Common myeloid progenitor, CD34-positive (primary cell): Measurements from ENCODE around the gene TVP23B.
A peak's percentile ranks its signal among the peaks of the same experiment; 100 is the strongest.
"Not testable (repeated sequence)": the region's sequence is repeated elsewhere in the genome, so short reads cannot be mapped to it uniquely, and the experiment has no call there.

Experiments used
- CTCF ChIA-PET: fragments of 350-600 bp; sonication (Branson Sonifier 250); formaldehyde crosslinking; loops from one replicate; lab custom pipeline; 2021; ENCODE audit warnings: antibody characterized with exemption; lab: Charles Lee
- POLR2A ChIA-PET: fragments of 350-600 bp; sonication (Branson Sonifier 250); formaldehyde crosslinking; loops from one replicate; lab custom pipeline; 2021; ENCODE audit warnings: antibody characterized with exemption; lab: Charles Lee
- DNase-seq, 3 donors: peaks; one replicate each; pipeline versions ENCODE4 v3.0.0 to v3.0.0-alpha.2; 2013
- H3K27ac ChIP-seq, 2 experiments: 1 replicate in 1 of 2; 2 replicates in 1 of 2; pipeline ENCODE4 v1.7.0; 2013; ENCODE audit warnings: inconsistent platforms in 2 of 2, low read length in 2 of 2, mild to moderate bottlenecking in 2 of 2, low read depth in 1 of 2, moderate library complexity in 1 of 2; ENCODE audit not compliant: severe bottlenecking in 2 of 2, insufficient read depth in 1 of 2, poor library complexity in 1 of 2
- H3K27me3 ChIP-seq, 5 experiments: replicated peaks in 2 of 5; 1 replicate in 3 of 5; 2 replicates in 2 of 5; pipeline versions ENCODE4 v1.6.1 to v1.7.0; 2013; ENCODE audit warnings: low read length in 4 of 5, mild to moderate bottlenecking in 2 of 5, moderate library complexity in 2 of 5, inconsistent platforms in 1 of 5; ENCODE audit not compliant: insufficient read depth in 5 of 5, control insufficient read depth in 4 of 5
- H3K36me3 ChIP-seq, 4 experiments: 1 replicate in 2 of 4; 2 replicates in 2 of 4; pipeline versions ENCODE4 v1.6.1 to v1.7.0; 2013; ENCODE audit warnings: low read length in 3 of 4, control low read depth in 1 of 4, mild to moderate bottlenecking in 1 of 4; ENCODE audit not compliant: control insufficient read depth in 4 of 4, insufficient read depth in 4 of 4
- H3K4me1 ChIP-seq, 4 experiments: 1 replicate in 3 of 4; 2 replicates in 1 of 4; pipeline versions ENCODE4 v1.6.1 to v1.7.1; 2013; ENCODE audit warnings: low read length in 3 of 4, mild to moderate bottlenecking in 3 of 4, control low read depth in 1 of 4, inconsistent platforms in 1 of 4, moderate library complexity in 1 of 4; ENCODE audit not compliant: control insufficient read depth in 4 of 4, insufficient read depth in 4 of 4; ENCODE audit errors: control extremely low read depth in 1 of 4
- H3K4me3 ChIP-seq, 7 experiments: 1 replicate in 4 of 7; 2 replicates in 3 of 7; pipeline versions ENCODE4 v1.5.1 to v1.7.0; 2013; ENCODE audit warnings: mild to moderate bottlenecking in 7 of 7, low read length in 6 of 7, moderate library complexity in 6 of 7, inconsistent platforms in 2 of 7, low read depth in 2 of 7, control low read depth in 1 of 7; ENCODE audit not compliant: insufficient read depth in 4 of 7, control insufficient read depth in 1 of 7; ENCODE audit errors: extremely low read depth in 1 of 7
- H3K9me3 ChIP-seq, 5 experiments: 1 replicate in 4 of 5; 2 replicates in 1 of 5; pipeline versions ENCODE4 v1.6.1 to v1.7.1; 2013; ENCODE audit warnings: low read length in 4 of 5, mild to moderate bottlenecking in 2 of 5, inconsistent platforms in 1 of 5, low read depth in 1 of 5, moderate library complexity in 1 of 5; ENCODE audit not compliant: control insufficient read depth in 4 of 5, insufficient read depth in 2 of 5; ENCODE audit errors: control extremely low read depth in 1 of 5
- WGBS: methylation state at CpG from one replicate; pipeline ENCODE4 v1.1.5; 2013; ENCODE audit not compliant: insufficient coverage; 5-methylcytosine and 5-hydroxymethylcytosine counted together

The TVP23B gene

DNA sequence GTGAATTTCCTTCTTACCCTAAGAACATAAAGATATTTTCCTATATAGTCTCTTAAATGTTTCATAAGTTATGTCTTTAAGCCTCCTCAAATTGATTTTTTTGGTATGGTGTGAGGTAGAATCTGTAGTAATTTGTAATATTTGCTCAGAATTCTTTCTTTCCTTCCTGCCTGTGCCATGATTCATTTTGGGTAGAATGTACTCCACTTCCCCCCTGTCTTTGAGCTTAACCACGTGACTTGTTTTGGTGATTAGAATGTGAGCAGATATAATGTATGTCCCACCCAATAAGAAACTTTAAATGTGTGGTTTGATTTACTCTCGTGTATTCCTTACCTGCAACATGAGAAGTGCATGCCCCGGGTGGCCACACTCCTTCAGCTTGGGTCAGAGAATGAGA is 40.4 kb downstream of the TVP23B start:
- POLR2A ChIA-PET, H3K36me3 ChIP-seq, H3K27ac ChIP-seq, H3K4me3 ChIP-seq, CTCF ChIA-PET, H3K9me3 ChIP-seq, H3K27me3 ChIP-seq: not testable (repeated sequence)
- peaks cover 2 to 15% (median 7%) of the 10 kb centered on the region in 4 experiments for H3K4me1 ChIP-seq
- no CpG with 5 or more reads among the region's 3 CpGs for WGBS
- peak in 1 of 3 donors; percentile 4 for DNase-seq

DNA sequence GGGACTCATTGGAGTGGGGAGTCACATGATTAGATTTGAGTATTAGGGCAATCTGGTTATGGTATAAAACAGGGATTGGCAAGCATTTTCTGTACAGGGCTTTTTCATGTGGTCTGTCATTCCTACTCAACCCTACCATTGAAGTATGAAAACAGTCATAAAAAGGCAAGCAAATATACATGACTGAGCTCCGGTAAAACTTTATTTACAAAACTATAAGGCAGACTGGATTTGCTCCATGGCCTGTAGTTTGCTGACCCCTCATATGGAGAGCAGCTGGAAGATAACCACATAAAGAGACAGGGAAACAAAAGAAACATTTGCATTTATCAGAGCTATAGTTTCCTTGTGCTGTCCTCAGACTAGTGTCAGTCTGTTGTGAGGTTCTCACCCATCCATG is 46.6 kb downstream of the TVP23B start:
- H3K9me3 ChIP-seq, DNase-seq, H3K27ac ChIP-seq, H3K27me3 ChIP-seq, CTCF ChIA-PET, H3K4me3 ChIP-seq, H3K36me3 ChIP-seq, H3K4me1 ChIP-seq, POLR2A ChIA-PET: not testable (repeated sequence)
- WGBS = no CpG with 5 or more reads among the region's 1 CpG

DNA sequence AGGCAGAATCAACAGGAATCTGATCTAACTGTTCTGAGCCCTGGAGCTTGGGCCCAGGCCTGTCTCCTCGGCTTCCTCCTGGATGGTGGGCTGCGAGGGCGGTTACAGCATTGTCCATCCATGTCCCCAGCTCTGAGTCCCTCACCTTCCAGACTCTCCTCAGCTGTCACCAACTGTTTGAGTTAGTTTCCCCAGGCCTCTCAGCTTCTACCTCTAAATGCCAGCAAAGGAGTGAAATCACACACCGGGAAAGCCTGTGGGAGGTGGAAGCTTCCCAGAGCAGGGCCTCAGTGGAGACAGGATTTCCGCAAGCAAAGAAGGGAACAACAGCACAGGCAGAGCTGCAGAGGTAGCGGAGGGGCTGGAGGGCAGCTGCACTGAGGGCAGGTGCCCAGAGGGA is 67.5 kb downstream of the TVP23B start:
- no peak overlapping the region for H3K27ac ChIP-seq
- DNase-seq = no peak

DNA sequence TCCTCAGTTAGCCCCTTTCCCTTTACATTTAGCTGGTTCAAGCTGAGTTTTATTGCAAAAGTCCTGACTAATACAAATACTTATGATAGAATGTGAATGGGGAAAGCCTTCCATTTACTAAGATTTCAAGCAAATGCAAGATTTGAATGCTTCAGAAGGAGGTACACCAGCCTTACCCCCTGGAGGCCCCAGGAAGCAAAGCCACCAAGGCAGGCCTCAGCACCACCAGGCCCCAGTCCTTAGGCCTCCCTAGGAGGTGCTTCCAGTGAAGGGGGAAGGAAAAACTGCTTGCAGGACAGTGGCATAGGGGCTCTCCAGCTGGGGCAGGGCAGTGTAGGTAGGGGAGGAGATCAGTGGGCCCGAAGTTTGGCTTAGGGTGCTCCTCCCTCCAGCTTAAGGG is 69.7 kb downstream of the TVP23B start:
- Histone ChIP-seq H3K36me3 (no peaks in the 10 kb centered on the region), H3K27me3 (no peaks in the 10 kb centered on the region), H3K27ac (no peak overlapping the region), H3K4me1 (peaks cover 0 to 10% (median 4%) of the 10 kb centered on the region in 4 experiments), H3K4me3 (no peak overlapping the region), H3K9me3 (no peaks in the 10 kb centered on the region)
- no peak for DNase-seq
- ChIA-PET CTCF (no interaction called here), POLR2A (interaction anchor here (0.9 kb wide), 1 partner anchor 102 kb away, joined by 3 read pairs; the partner anchor contains the start of gene SLC5A10)
- 100% methylated on average over 1 of the region's 1 CpG for WGBS

More for the DNA sequence above, 67.5 kb downstream of the TVP23B start:
- Histone ChIP-seq H3K9me3 (no peaks in the 10 kb centered on the region), H3K4me1 (peaks cover 0 to 4% (median 0%) of the 10 kb centered on the region in 4 experiments), H3K36me3 (no peaks in the 10 kb centered on the region), H3K4me3 (no peak overlapping the region), H3K27me3 (no peaks in the 10 kb centered on the region)
- 95% methylated on average over 6 of the region's 6 CpGs for WGBS
- ChIA-PET CTCF (interaction anchor here (0.6 kb wide), 1 partner anchor 41 kb away, joined by 3 read pairs; no protein-coding TSS in a partner anchor), POLR2A (no interaction called here)

DNA sequence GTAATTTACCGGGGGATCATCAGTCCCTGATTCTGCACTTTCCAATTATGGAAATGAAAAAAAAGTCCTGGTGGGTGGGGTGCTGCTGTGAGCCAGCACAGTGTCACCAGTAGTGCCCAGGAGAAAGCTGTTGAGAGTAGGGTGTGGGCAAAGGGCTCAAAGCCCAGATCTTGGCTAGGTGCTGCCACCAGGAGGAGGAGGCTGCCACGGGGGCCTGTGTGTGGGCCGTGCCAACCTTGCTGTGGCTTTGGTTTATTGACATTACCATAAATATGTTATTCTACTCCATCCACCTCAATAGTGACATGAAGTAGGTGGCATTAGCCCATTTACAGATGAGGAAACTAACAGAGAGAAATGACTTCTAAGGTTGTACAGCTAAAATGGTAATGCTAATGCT is 70.2 kb downstream of the TVP23B start:
- H3K4me1 ChIP-seq = peaks cover under 1 to 12% (median 7%) of the 10 kb centered on the region in 4 experiments
- POLR2A ChIA-PET = interaction anchor here (0.6 kb wide), 1 partner anchor 544 kb away, joined by 3 read pairs; no protein-coding TSS in a partner anchor
- H3K27ac ChIP-seq = no peak overlapping the region
- H3K36me3 ChIP-seq = no peaks in the 10 kb centered on the region
- 100% methylated on average over 1 of the region's 3 CpGs for WGBS
- no peak overlapping the region for H3K4me3 ChIP-seq
- H3K27me3 ChIP-seq = no peaks in the 10 kb centered on the region
- CTCF ChIA-PET = no interaction called here
- DNase-seq = peak in 2 of 3 donors; percentile 24 to 33
- no peaks in the 10 kb centered on the region for H3K9me3 ChIP-seq

DNA sequence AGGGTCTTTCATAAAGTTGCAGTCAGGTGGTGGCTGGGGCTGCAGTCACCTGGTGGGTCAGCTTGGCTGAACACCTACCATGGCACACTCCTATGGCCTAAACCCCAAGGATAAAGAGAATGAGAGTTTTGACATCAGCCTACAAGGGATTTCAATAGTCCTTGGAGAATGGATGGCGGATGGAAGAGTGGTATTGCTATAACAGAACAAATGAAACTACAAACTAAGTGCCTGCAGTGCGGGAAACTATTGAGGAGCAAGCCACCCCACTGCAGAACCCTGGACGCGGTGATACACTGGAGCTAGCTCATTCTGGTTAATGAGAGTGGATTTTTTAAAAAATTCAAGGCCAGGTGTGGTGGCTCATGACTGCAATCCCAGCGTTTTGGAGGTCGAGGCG is 74.0 kb downstream of the TVP23B start:
- CTCF ChIA-PET = interaction anchor here (1.5 kb wide), 1 partner anchor 23 kb away, joined by 3 read pairs; no protein-coding TSS in a partner anchor
- POLR2A ChIA-PET = no interaction called here
- Histone ChIP-seq H3K4me3 (no peak overlapping the region), H3K36me3 (no peaks in the 10 kb centered on the region), H3K27me3 (no peaks in the 10 kb centered on the region), H3K9me3 (no peaks in the 10 kb centered on the region), H3K27ac (no peak overlapping the region), H3K4me1 (peaks cover 19 to 27% (median 23%) of the 10 kb centered on the region in 4 experiments)
- DNase-seq = no peak
- 91% methylated on average over 5 of the region's 7 CpGs for WGBS

DNA sequence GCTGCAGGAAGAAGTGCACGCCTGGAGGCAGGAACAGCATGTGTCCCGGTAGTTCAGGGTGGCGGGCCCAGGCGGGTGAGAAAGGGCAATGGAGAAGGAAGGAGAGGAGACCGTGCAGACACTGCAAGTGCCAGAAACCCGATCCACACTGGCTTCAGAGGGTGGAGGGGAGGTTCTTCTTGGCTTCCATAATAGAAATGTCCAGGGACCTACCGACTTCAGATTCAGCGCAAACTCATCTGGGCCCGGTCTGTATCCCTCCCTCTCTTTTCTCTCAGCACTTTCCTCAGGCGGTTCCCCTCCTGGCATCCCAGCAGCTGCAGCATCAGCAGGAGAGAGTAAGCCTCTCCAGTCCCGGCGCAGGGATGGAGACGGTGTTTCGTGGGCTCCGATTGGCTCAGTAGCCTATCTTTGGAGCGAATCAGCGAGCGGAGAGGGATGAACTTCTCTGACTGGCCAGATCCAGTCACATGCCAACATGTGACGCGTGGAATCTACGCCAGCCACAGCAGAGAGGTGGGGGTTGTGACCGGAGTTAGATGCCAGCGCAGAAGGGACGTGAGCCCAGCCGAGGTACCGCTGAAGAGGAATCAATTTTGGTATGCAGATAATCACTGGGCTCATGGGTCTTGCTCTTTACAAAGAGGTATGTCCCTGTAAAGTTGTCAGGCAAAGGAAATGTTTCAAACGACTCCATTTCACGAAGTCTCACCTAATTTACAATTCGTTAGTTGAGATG is 75.0 kb downstream of the TVP23B start:
- 0% methylated on average over 26 of the region's 29 CpGs for WGBS
- POLR2A ChIA-PET = no interaction called here
- no peaks in the 10 kb centered on the region for H3K27me3 ChIP-seq
- H3K4me1 ChIP-seq = peaks cover 19 to 33% (median 25%) of the 10 kb centered on the region in 4 experiments
- peak; percentile 90 to 93 (median 92) for DNase-seq
- CTCF ChIA-PET = interaction anchor here (0.6 kb wide), 1 partner anchor 69 kb away, joined by 3 read pairs; no protein-coding TSS in a partner anchor
- peak overlapping the region in 1 of 2 experiments; percentile 58 for H3K27ac ChIP-seq
- H3K9me3 ChIP-seq = no peaks in the 10 kb centered on the region
- no peaks in the 10 kb centered on the region for H3K36me3 ChIP-seq
- H3K4me3 ChIP-seq = peak overlapping the region; percentile 62 to 91 (median 81)
